NK-92 treated with Interleukin-12 subunit alpha and Interleukin-12 subunit beta, amount 100 ng/mL, for 24 hours (cell line): Measurements from ENCODE around the gene IQCN.

Experiments used
- DNase-seq: peaks from one replicate; lab custom pipeline; 2025; lab: John Stamatoyannopoulos, UW

IQCN gene

GRCh38 chr19:18264137-18264854 is 10.0 kb downstream of the IQCN start:
- no peak for DNase-seq

GRCh38 chr19:18263324-18264136 is 10.7 kb downstream of the IQCN start:
- no peak for DNase-seq

- no peak for DNase-seq
These were observed 11.3 kb downstream of the IQCN start for GRCh38 chr19:18262917-18263316.

- no peak for DNase-seq
These were observed 12.1 kb downstream of the IQCN start for GRCh38 chr19:18262144-18262543.

GRCh38 chr19:18261474-18261873 is 12.8 kb downstream of the IQCN start:
- DNase-seq: no peak

- DNase-seq: no peak
These were observed 14.4 kb downstream of the IQCN start for GRCh38 chr19:18259893-18260292.

- no peak for DNase-seq
These were observed 16.5 kb downstream of the IQCN start for GRCh38 chr19:18257503-18258470.

GRCh38 chr19:18254546-18255503 is 19.4 kb downstream of the IQCN start:
- DNase-seq: no peak

GRCh38 chr19:18253716-18254115 is 20.5 kb downstream of the IQCN start:
- no peak for DNase-seq

- DNase-seq: no peak
These were observed 21.1 kb downstream of the IQCN start for GRCh38 chr19:18253130-18253529.

- no peak for DNase-seq
These were observed 21.9 kb downstream of the IQCN start for GRCh38 chr19:18252370-18252717.

GRCh38 chr19:18251587-18252369 is 22.5 kb downstream of the IQCN start:
- DNase-seq: peak; percentile 42

- DNase-seq: no peak
These were observed 24.4 kb downstream of the IQCN start for GRCh38 chr19:18249834-18250233.

GRCh38 chr19:18245297-18245696 is 29.0 kb downstream of the IQCN start:
- DNase-seq: no peak

- DNase-seq: no peak
These were observed 34.9 kb downstream of the IQCN start for GRCh38 chr19:18239303-18239702.

- DNase-seq: no peak
These were observed 40.1 kb downstream of the IQCN start for GRCh38 chr19:18234194-18234593.

GRCh38 chr19:18233224-18233825 is 40.9 kb downstream of the IQCN start:
- DNase-seq: no peak

GRCh38 chr19:18232540-18233223 is 41.6 kb downstream of the IQCN start:
- DNase-seq: no peak

GRCh38 chr19:18231775-18232174 is 42.5 kb downstream of the IQCN start:
- no peak for DNase-seq
